HG03095 (cell line): ENCODE measurements around the gene CASQ2.
A peak's percentile ranks its signal among the peaks of the same experiment; 100 is the strongest.
"Not testable (repeated sequence)": the region's sequence is repeated elsewhere in the genome, so short reads cannot be mapped to it uniquely, and the experiment has no call there.

Experiments
- ATAC-seq: cut with Tn5 transposase; IDR thresholded peaks from one replicate; pipeline ENCODE4 v1.9.1; 2021; ENCODE audit warnings: moderate library complexity; ENCODE audit not compliant: unreplicated experiment

The CASQ2 gene

DNA sequence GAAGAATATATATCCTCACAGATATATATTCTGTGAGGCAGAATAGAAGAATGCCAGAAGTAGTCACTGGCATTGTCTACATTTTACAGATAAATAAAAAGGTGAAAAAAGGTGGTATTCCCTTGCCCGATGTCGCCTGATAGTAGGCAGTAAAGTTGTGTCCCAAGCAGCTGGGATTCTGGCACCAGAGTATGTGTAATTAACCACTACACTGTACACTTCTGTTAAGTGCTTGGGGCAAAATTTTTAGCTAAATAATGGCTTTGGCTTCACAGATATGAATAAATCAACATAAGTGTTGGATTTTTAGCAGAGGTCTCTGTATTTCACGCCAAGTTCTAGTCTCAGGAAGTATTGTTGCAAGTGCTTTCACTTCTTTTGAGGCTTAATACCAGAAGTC lies 13.3 kb upstream of the CASQ2 start:
- ATAC-seq, result no peak

DNA sequence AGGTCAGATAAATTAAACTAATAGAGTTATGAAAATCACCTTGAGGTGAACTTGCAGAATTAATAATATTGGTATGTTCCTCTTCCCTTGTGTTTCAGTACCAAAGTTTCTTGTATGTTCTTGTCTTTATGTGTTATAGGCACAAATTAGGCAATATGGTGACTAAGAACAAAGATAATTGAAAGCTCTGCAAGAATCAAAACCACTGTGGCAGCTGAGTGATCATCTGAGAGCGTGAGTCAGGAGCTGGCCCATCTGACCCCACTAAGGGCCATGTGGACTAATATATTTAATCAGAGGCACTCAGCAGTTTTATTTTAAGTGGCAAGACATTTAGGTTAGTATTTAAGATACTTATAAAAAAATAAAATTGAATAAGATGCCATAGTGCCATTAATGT lies 12.8 kb upstream of the CASQ2 start:
- no peak for ATAC-seq

DNA sequence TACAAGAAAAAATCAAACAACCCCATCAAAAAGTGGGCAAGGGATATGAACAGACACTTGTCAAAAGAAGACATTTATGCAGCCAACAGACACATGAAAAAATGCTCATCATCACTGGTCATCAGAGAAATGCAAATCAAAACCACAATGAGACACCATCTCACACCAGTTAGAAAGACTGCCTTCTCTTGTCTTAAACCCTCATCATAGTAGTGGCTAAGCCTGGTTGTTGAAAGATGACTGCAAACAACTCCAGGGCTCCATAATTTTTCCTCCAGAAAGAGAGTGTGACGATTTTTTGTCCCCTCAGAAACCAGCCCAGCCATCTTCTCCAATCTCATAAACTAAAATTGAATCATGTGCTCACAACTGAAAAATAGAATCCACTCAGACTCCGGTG lies 12.1 kb upstream of the CASQ2 start:
- ATAC-seq, result not testable (repeated sequence)

DNA sequence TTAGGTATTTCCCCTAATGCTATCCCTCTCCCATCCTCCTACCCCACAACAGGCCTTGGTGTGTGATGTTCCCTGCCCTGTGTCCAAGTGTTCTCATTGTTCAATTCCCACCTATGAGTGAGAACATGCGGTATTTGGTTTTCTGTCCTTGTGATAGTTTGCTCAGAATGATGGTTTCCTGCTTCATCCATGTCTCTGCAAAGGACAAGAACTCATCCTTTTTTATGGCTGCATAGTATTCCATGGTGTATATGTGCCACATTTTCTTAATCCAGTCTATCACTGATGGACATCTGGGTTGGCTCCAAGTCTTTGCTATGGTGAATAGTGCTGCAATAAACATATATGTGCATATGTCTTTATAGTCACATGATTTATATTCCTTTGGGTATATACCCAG lies 10.6 kb upstream of the CASQ2 start:
- ATAC-seq, result not testable (repeated sequence)

DNA sequence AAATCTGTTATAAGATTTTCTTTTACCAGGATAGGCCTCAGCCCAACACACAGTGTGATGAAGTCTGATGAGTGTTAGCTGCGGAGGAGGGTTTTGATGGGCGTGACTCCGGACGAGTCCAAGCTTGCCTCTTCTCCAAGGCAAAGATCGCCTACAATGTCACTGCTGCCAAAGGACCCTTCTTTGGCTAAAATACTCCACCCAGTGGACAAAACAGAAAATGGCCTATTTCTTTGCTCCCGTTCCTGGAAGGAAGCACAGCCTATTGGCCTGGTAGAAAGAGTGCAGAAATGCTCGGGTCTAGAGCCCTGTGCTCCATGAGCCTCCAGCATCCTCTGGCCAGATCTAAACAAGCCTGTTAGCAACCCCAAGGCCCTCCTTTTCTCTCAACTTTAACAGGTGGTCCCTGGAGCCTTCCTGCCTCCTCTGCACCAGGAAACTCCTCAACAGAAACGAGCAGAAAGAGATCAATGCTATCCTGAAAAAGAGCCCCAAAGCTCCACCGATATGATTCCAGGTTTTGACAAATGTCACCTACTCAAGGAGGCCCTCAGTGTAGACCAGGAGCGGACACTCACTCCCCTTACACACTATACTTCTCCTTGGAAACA lies 3.4 kb upstream of the CASQ2 start:
- ATAC-seq, result peak; percentile 83

DNA sequence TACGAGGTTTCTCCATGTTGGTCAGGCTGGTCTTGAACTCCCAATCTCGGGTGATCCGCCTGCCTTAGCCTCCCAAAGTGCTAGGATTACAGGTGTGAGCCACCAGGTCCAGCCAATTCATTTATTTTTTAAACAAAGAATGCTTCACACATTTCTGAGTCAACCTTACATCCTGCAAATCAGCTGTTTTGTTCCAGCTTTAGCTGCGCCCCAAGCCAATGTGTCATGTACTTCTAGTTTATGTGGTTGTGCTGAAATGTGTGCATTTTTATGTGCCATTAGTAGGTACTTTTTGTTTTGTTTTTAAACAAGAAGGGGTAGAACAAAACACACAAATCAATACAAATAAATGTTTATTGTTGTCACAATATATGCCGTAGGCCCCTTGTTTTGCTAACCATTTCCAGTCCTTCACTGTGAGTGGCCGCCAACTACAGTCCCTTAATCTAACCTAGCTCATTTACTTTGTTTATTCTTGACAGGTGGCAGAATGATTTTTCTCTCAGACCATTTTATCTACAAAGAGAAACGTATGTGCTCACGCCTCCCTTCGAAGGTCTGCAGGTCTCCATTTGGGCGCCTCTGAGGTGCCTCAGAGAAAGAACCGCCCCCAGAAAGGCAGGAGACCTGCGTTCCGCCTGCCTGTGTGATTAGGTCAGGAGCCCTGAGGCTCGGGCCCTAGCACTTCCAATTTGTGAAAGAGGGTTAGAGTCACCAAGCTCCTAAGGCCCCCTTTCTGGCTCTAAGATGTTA lies 2.8 kb upstream of the CASQ2 start:
- ATAC-seq, result no peak

DNA sequence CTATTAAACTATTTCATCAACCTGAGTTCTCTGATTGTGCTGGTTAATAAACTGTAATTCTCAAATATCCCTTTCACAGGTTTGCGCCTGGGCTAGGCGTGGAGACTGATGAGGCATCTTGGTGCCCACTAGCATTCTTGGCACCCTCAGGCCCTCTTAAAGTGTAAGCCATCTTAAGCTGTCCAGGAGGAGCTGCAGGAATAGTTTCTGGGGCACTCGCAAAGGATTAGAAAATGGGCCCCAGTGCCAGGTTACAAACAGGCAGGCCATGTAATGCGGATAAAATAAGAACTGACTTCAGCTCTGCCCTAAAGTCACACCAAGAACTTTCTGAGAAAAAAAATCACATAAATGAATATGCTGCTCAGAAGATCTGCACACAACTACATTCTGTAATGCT lies 1.1 kb downstream of the CASQ2 start:
- no peak for ATAC-seq

DNA sequence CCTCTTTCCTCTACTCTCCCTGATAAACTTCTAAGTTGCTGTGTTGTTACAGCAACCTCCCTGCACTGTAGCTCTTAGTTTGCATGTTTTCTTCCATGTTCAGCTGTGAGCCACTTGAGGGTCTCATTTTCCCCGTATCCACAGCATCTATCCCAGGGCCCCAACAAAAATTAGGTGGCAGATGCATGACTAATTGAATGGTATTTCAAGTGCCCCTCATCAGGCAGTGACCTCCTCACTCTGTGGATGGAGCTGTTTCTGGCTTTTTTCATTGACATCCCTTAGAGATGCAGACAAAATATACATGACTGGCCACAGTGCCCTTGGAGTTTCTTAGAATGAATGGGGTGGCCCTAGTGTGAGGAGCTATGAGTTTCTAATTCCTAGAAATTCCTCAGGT lies 3.4 kb downstream of the CASQ2 start:
- ATAC-seq, result no peak

DNA sequence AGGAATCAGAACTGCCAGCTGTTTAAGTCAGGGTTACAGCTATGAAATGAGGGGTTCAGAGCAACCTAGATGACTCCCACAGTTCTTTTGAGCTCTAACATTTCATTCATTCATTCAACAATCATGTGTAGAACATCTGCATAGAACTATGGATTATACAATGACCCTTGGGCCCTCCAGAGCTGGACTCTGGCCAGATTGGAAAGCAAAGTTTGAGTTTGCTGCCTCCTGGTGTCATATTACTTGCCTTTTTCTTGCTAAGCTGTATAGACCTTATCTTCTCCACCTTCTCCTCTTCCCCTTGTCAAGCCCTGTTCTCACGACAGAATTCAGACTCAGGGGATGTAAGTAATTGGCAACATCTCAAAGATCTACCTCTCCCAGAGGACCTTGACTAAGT lies 4.0 kb downstream of the CASQ2 start:
- ATAC-seq, result no peak

DNA sequence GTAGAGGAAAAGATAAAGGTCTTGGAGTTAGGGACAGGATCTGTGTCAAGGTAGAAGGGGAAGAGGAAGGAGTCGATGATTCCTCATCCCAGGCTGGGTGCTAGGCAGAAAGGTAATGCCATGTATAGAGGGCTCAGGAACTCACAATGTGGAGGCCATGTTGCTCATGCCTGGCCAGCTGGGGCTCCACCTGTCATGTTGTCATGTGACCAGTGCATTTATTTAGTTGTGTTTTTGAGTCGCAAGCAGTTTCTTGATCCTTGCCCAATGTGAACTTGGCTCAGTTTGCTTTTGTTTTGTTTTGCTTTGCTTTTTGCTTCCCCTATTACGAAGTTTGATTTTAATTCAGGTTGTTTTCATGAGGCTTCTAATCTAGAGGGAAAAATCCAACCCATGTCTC lies 5.7 kb downstream of the CASQ2 start:
- no peak for ATAC-seq

DNA sequence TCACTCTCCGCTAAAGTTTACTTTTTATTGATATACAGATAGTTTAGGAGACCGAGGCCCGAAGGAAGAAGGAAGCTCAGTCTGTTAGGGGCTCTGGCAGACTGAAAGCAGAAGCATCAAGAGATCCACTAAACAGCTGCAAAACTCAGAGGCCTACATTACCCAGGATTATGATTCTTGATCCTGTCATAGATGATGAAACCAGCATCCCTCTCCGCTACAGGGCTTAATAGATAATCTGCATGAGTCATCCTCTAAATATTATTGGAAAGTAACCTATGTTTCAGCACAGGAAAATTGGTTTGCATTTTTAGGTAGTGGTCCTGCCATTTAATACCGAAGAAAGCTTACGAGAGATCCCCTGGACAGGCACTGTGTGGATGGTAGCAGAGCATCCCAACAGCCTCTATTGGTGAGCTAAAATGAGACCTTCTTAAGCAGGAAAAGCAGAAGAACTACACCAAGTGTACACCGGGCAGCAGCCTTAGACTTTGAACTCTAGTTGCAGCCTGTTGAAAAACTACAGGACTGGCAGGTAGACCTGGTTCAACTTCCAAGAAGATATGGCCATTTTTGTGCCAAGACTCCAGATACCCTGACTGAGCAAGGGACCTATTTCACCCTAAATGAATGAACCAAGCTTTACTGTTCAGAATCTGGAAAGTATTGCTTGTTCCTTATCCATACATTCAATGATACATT lies 6.8 kb downstream of the CASQ2 start:
- ATAC-seq, result no peak

DNA sequence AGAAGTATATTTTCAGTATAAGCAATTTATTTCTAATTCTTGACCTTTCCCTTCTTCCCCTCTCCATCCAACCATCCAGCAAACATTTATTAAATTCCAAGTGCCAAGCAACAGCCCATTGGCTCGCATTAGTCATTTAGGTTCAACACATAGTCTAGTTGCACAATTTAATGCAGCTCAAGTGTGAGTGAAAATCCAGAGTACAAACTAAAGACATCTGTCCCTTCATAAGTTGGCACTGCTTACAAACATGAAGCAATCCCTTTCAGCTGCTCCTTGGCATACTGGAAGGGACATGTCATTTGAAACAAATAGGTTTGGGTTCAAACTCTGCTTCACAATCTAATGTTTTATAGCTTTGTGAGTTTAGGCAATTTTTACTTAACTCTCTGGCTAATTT lies 10.7 kb downstream of the CASQ2 start:
- ATAC-seq, result no peak

DNA sequence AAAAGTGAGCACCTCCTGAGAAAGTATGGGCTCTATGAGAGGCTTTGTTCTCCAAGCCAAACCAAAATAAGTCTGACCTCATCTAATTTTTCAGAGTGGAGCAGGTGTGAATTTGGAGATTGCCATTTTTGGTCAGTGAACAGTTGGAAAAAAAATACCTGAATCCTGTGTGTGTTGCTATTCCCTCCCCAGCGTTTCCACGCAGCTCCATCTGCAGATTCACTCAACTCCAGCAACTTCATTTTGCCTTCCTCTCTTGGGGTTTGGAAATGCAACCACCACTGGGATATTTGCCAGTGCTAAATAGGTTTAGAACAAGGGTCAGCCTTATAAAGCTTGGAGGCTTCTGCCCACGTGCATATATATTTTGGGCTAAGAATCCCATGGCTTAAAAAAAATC lies 11.2 kb downstream of the CASQ2 start:
- ATAC-seq, result no peak

DNA sequence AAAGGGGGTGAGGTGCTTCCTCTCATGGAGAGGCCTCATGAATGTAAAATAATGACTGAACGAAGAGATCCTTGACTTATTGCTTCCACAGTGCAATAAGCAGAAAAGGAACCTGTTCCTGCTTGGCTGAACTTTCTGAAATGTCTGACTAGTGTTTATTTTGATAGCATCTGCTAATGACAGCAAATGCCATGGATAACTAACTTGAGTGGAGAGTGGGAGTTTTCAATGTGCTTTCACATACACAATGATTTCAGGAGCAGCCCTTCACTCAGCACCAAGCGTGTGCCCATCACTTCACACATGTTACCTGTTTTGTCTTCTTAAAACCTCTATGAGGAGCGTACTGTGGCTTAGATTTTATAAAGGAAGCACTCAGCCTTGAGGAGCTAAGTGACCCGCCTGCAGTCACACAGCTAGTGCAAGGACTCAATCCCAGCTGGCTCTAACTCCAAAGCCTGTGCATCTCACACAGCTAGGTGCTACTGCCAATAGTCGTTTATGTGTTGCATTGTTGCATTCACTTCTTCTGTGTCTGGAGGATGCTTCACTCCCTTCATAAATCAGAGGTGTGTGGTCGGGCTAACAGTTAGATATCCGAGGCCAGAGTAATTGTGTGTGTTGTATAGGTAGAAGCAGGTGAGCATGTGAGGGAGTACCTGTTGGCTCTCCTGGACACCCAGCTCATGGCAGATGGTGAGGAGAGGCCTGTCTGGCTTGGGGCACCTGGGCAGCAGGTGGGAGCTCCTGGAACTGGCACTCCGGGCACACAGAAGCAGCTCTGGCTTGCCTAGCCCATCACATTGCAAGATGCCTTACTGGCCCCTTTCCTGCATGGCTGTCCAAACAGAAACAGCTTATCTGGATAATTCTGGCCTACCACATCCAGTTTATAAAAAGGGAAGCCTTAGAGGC lies 12.8 kb downstream of the CASQ2 start:
- no peak for ATAC-seq

DNA sequence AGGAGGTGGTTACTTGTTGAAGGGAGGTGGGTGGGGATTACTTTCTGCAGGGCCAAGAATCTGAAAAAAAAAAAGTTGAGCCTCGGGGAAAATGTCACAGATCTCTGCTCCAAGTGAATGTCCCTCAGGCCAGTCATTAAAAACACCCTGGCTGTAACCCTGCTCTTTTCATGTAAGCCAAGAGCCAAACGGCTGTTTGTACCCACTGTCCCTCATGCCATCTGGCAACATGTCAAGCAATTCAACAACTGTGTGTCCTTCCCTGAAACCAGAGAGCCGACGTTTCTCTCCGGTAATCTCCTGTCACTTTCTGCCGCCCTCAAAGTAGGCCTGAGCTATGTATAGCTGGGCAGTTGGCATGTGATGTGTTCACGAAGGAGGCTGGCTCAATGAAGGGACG lies 14.7 kb downstream of the CASQ2 start:
- ATAC-seq, result no peak

DNA sequence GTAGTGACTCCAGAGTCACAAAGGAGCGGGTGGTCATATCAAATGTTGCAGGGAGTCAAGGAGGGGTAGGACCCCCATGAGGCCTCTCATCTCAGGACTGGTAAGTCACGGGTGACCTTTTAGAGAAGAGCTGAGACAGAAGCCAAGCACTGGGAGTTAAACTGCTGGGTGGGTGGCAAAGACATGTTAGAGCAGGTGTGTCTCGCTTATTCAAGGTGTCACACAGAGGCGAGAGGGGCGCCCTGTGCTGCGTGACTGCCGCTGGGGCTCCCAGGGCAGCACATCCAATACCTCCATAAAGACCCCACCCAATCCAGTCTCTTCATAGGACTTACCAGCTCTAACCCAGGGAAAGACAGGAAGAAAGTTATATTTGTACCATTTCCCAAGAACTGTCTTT lies 15.2 kb downstream of the CASQ2 start:
- ATAC-seq, result no peak

DNA sequence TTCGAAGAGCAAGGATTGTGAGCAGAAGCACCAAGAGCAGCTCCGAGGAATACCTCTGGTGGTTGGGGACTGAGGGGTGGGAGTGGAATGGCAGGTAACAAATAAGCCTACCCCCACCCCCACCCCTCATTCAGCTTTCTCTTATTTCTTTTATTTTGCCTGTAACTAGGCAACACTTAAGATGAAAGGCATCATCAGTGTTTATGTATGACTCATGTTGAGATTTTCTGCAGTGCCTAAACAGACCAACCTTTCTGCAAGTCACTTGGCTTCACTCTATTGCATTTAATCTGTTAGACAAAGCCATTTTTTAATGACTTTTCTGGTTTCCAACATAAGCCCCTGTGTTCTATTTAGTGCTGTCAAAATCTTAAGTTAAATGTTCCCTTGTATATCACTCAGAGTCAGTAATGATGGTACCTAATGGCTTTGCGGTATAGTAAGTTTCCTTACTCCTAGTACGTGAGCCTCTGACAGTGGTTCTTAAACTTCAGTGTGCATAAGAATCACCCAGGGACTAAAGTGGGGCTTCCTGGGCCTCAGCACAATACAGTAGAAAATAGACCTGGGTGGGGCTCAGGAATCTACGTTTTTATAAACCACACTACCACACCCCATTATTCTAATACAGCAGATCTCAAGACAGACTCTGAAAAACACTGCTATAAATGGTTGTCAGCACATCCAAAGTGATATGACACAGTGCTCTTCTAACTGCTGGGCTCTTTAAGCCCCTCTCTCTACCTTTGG lies 19.9 kb downstream of the CASQ2 start:
- no peak for ATAC-seq

DNA sequence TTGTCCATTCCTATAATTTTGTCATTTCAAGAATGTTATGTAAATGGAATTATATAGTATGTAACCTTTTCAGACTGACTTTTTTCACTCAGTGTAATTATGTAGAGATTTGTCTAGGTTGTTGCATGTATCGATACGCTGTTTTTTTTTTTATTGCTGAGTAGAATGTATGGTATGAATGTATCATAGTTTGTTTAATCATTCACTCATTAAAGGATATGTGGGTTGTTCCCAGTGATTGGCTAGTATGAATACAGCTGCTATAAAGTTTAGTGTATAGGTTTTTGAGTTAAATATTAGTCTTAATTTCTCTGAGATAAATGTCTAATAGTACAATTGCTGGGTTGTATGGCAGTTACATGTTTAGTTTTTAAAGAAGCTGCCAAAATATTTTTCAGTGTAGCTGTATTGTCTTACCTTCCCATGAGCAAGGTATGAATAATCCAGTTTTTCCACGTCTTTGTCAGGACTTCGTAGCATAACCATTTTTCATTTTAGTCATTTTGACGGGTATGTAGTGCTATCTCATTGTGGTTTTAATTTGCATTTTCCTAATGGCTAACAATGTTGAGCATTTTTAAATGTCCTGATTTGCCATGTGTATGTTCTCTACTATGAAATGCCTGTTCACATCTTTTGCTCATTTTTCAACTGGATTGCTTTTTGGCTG lies 22.4 kb downstream of the CASQ2 start:
- no peak for ATAC-seq

DNA sequence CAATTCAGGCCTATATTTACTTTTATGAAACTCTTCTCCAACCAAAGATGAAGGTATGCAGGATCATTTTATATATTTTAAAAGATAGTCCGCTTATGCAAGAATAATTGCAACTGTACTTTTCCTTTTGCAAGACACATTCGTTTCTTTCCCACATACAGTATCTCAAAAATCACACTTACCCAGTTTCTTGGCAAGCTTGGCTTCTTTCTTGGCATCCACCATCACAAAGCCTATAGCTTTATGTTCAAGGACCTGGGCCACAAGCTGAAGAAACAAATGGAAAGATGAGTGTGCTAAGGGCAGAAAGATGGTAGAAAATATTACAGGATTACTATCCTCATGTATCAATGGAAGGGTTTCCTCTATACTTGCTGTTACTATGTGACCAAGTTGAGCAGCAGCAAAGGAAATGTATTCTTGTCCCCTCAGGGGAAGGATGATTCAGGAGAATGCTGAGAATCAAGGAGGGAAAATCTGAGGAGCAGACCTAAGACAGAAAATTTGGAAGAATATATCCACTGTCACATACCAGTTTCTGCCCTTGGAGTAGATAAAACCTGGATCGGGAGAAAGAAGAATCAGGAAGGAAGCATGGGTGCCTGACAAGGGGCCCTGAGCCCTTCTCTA lies 23.8 kb downstream of the CASQ2 start:
- no peak for ATAC-seq

DNA sequence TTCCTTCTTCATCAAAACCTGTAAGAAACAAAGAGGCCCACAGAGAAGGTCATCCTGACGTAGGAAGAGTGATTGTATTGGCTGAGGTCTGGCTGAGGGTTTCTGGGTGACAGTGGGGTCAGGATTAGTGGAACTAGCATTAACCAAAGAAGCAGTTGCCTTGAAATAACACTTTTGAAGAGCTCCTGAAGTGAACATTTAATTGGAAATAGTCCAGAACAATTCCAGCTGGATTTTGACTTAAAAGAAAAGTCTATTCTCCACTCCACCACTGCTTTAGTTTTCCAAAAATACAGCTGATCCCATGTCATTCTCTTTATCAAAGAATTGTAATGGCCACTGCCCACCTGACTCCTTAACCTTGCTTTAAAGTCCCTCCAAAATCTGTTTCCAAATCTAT lies 27.7 kb downstream of the CASQ2 start:
- no peak for ATAC-seq
